Ascending aorta (tissue), 2 donors: ENCODE measurements around the gene MRPL48. TPM values are rescaled to one million over a fixed set of nuclear protein-coding genes. Genes with fewer than 3 reads are reported as not detected.
"Not testable (repeated sequence)": the region's sequence is repeated elsewhere in the genome, so short reads cannot be mapped to it uniquely, and the experiment has no call there.

Source experiments
- DNase-seq, 2 donors: peaks; one replicate each; pipeline ENCODE4 v3.0.0-alpha.2; 2019; ENCODE audit warnings: low spot score in 2 of 2
- H3K27ac ChIP-seq, 2 donors: fragments of 200-600 bp; sonication (generic); one replicate each; pipeline ENCODE4 v1.5.1; 2016 to 2017; ENCODE audit warnings: mild to moderate bottlenecking in 1 of 2
- H3K27me3 ChIP-seq: fragments of 200-600 bp; sonication (generic); one replicate; pipeline ENCODE4 v1.5.1; 2017
- H3K36me3 ChIP-seq, 2 donors: fragments of 200-600 bp; sonication (generic); one replicate each; pipeline ENCODE4 v1.5.1; 2016
- H3K4me1 ChIP-seq, 2 donors: fragments of 200-600 bp; sonication (generic); one replicate each; pipeline ENCODE4 v1.5.1; 2016 to 2017; ENCODE audit warnings: mild to moderate bottlenecking in 1 of 2
- H3K4me3 ChIP-seq, 2 donors: fragments of 200-600 bp; sonication (generic); one replicate each; pipeline ENCODE4 v1.5.1; 2016 to 2017; ENCODE audit warnings: mild to moderate bottlenecking in 1 of 2
- H3K9me3 ChIP-seq, 2 donors: fragments of 200-600 bp; sonication (generic); one replicate each; pipeline ENCODE4 v1.5.1; 2016
- CTCF ChIP-seq, 3 experiments: fragments of 200-600 bp in 2 of 3; fragments of 450-650 bp in 1 of 3; sonication (generic) in 2 of 3; IDR thresholded peaks; one replicate each; pipeline ENCODE4 v1.5.1; 2016 to 2019; ENCODE audit warnings: antibody characterized with exemption in 3 of 3, mild to moderate bottlenecking in 1 of 3, moderate library complexity in 1 of 3
- intact Hi-C: fragments of 100-400 bp; cut with DNase I; formaldehyde crosslinking; loops from one replicate; pipeline ENCODE4 v1.15.1; 2023
- total RNA-seq: library from RNA; depleted of rRNA; stranded (reverse); fragments of >200 nt; gene quantifications from one replicate; pipeline ENCODE4 v1.1.0, GENCODE V29; 2016

MRPL48 gene
- total RNA-seq, 1 donor from 2014 or later, result not detected

GRCh38 chr11:73749118-73749517, 38.6 kb upstream of the MRPL48 start:
- Histone ChIP-seq H3K9me3 (no peaks in the 10 kb centered on the region), H3K36me3 (no peaks in the 10 kb centered on the region), H3K27me3 (no peaks in the 10 kb centered on the region), H3K27ac (no peak overlapping the region), H3K4me3 (no peak overlapping the region), H3K4me1 (peaks cover 0 to 12% of the 10 kb centered on the region in 2 donors)
- no peak for DNase-seq
- intact Hi-C loops, result no loop called here
- TF ChIP-seq CTCF (IDR thresholded peaks at IDR 0.05), result no peak

- no peaks in the 10 kb centered on the region for H3K27me3 ChIP-seq
- TF ChIP-seq CTCF (IDR thresholded peaks at IDR 0.05), result no peak
- H3K27ac ChIP-seq, result no peak overlapping the region
- H3K4me3 ChIP-seq, result no peak overlapping the region
- no peaks in the 10 kb centered on the region for H3K9me3 ChIP-seq
- DNase-seq, result no peak
- H3K4me1 ChIP-seq, result peaks cover 0 to 8% of the 10 kb centered on the region in 2 donors
- intact Hi-C loops, result loop anchor here (5.0 kb wide), 1 partner anchor 37 kb away; the partner anchor contains the start of gene MRPL48
- H3K36me3 ChIP-seq, result no peaks in the 10 kb centered on the region
Measured at GRCh38 chr11:73750228-73750627, 37.4 kb upstream of the MRPL48 start.

GRCh38 chr11:73750862-73751261, 36.8 kb upstream of the MRPL48 start:
- DNase-seq, H3K4me3 ChIP-seq, H3K9me3 ChIP-seq, H3K36me3 ChIP-seq, H3K27ac ChIP-seq, H3K4me1 ChIP-seq, H3K27me3 ChIP-seq: not testable (repeated sequence)
- intact Hi-C loops, result loop anchor here (5.0 kb wide), 1 partner anchor 36 kb away; the partner anchor contains the start of gene MRPL48

GRCh38 chr11:73752216-73752867, 35.3 kb upstream of the MRPL48 start:
- no peaks in the 10 kb centered on the region for H3K36me3 ChIP-seq
- DNase-seq, result no peak
- peaks cover 0 to 6% of the 10 kb centered on the region in 2 donors for H3K4me1 ChIP-seq
- TF ChIP-seq CTCF (IDR thresholded peaks at IDR 0.05), result no peak
- no peaks in the 10 kb centered on the region for H3K27me3 ChIP-seq
- intact Hi-C loops, result loop anchor here (5.0 kb wide), 1 partner anchor 35 kb away; the partner anchor contains the start of gene MRPL48
- no peaks in the 10 kb centered on the region for H3K9me3 ChIP-seq
- H3K27ac ChIP-seq, result no peak overlapping the region
- H3K4me3 ChIP-seq, result no peak overlapping the region

GRCh38 chr11:73752903-73753302, 34.8 kb upstream of the MRPL48 start:
- no peak for TF ChIP-seq CTCF (IDR thresholded peaks at IDR 0.05)

GRCh38 chr11:73753938-73754337, 33.7 kb upstream of the MRPL48 start:
- no peaks in the 10 kb centered on the region for H3K36me3 ChIP-seq
- TF ChIP-seq CTCF (IDR thresholded peaks at IDR 0.05), result no peak
- DNase-seq, result no peak
- no peaks in the 10 kb centered on the region for H3K9me3 ChIP-seq
- H3K27me3 ChIP-seq, result no peaks in the 10 kb centered on the region
- intact Hi-C loops, result loop anchor here (5.0 kb wide), 1 partner anchor 33 kb away; the partner anchor contains the start of gene MRPL48
- H3K4me1 ChIP-seq, result peaks cover 0 to 17% of the 10 kb centered on the region in 2 donors
- no peak overlapping the region for H3K27ac ChIP-seq
- no peak overlapping the region for H3K4me3 ChIP-seq

More at GRCh38 chr11:73752903-73753302, 34.8 kb upstream of the MRPL48 start:
- H3K27ac ChIP-seq, result no peak overlapping the region
- H3K27me3 ChIP-seq, result no peaks in the 10 kb centered on the region
- no peaks in the 10 kb centered on the region for H3K9me3 ChIP-seq
- H3K36me3 ChIP-seq, result no peaks in the 10 kb centered on the region
- peaks cover 0 to 8% of the 10 kb centered on the region in 2 donors for H3K4me1 ChIP-seq
- no peak overlapping the region for H3K4me3 ChIP-seq
- no peak for DNase-seq
- intact Hi-C loops, result loop anchor here (5.0 kb wide), 1 partner anchor 34 kb away; the partner anchor contains the start of gene MRPL48
